ENCODE results near the gene FAM171A1. TPM values are rescaled to one million over a fixed set of nuclear protein-coding genes. Genes with fewer than 3 reads are reported as not detected.

The FAM171A1 gene
- total and polyA plus RNA-seq, 2 of the 13 experiments (the other 11 are each of a cell fraction or from before 2014, with no cell fraction given) = 21.5 to 34.7 TPM

DNA sequence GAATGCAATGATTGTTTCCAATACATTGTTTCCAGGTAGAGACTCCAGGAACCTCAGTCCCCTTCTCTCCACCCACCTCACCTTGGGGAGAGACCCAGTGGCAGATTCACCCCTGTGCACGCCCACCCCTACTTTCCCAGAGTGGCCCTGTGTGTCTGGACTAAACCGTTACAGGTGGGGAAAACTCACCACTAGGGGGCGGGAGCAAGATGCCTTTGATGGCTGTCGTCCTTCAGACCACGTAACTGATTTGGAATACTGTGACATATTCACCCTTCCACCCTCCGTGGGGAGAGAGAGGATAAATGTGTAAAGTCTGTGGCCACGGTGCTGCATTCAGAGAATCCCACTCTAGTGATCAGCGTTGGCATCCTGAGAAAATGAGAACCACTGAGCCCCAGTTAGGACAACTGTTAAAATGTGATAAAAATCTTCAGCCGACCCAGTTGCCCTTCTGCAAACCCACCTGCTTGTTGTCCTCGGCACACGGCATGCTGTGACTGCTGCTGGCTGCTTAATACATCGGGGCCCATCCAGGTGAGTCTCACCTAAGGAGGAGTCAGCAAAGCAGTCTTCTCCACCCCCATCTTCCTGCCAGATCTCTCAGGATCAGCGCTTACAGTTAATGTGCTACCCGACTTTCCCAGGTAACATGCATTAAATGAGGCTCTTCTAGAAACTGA, 161.1 kb downstream of the FAM171A1 start:
- no peak overlapping the region for H2AFZ ChIP-seq (ENCODE audit: low read length)
- no peaks in the 10 kb centered on the region for H3K79me2 ChIP-seq (ENCODE audit: insufficient read depth, low read length)
- no peaks in the 10 kb centered on the region for H3K4me1 ChIP-seq (ENCODE audit: insufficient read depth, low read length)
- H3K4me3 ChIP-seq (replicated peaks in 1 of 3; ENCODE audit: insufficient read depth in 1 of 3, low read depth in 2 of 3, low read length in 3 of 3) = no peak overlapping the region
- FAIRE-seq (peak; percentile 90), ATAC-seq (peak; percentile 95), DNase-seq (ENCODE audit: low spot score) (peak; percentile 69)
- no peaks in the 10 kb centered on the region for H3K27me3 ChIP-seq (ENCODE audit: control insufficient read depth in 1 of 2, insufficient read depth in 2 of 2, low read length in 2 of 2)
- H3K9ac ChIP-seq (ENCODE audit: insufficient read depth, low read depth, low read length) = no peak overlapping the region
- H3K4me2 ChIP-seq (ENCODE audit: low read depth, low read length) = no peak overlapping the region
- CTCF ChIA-PET (ENCODE audit: low intra/inter-chr PET ratio, low total read pairs) = interaction anchor here (1.6 to 2.4 kb wide), 3 partner anchors 42 to 209 kb away, joined by 5 to 16 read pairs (median 5); partner anchors contain the start of genes FAM171A1 and NMT2
- WGBS (ENCODE audit: low lambda C conversion rate) = 47% methylated on average over 10 of the region's 14 CpGs
- BruUV-seq (replicated peaks) = no TSS peak
- intact Hi-C loops (cut with micrococcal nuclease; ENCODE audit: unreplicated experiment) (loop anchor here (1.0 to 2.0 kb wide), 2 partner anchors 163 to 209 kb away; no protein-coding TSS in a partner anchor), in situ Hi-C loops (cut with HindIII; ENCODE audit: extremely low pct_ligation_motif_present, low pct_unique_long_range_greater_than_20kb) (no loop called here)
- no peaks in the 10 kb centered on the region for H3K9me3 ChIP-seq (ENCODE audit: low read length)
- peaks cover 16 to 34% of the 10 kb centered on the region in 2 experiments; a peak in 4 of 5 replicates for H3K36me3 ChIP-seq (replicated peaks in 1 of 2; ENCODE audit: control insufficient read depth in 1 of 2, insufficient read depth in 2 of 2, low read length in 2 of 2)
- POLR2A ChIA-PET = no interaction called here
- H4K20me1 ChIP-seq (ENCODE audit: insufficient read depth, low read length) = no peaks in the 10 kb centered on the region
- H3K27ac ChIP-seq (ENCODE audit: extremely low read length, insufficient read depth, low read length) = no peak overlapping the region
- TF ChIP-seq SOX13 (IDR thresholded peaks at IDR 0.05) (no peak), SOX13 (CRISPR knock-in tag; conservative IDR thresholded peaks at IDR 0.05 in 1 of 2, IDR thresholded peaks at IDR 0.05 in 1 of 2) (0 out of 4 replicates have a peak, but pooled peaks of 1 of the 2 experiments have one; percentile 20), ERF (CRISPR knock-in tag; IDR thresholded peaks at IDR 0.05) (peak; percentile 28; the same call in 1 of the 2 replicates), ZNF101 (CRISPR knock-in tag; IDR thresholded peaks at IDR 0.05; ENCODE audit: borderline replicate concordance, low read depth) (no peak), ZBTB20 (CRISPR knock-in tag; IDR thresholded peaks at IDR 0.05; ENCODE audit: borderline replicate concordance, low read depth) (0 out of 2 replicates have a peak, but pooled peaks have one; percentile 36), REPIN1 (CRISPR knock-in tag; IDR thresholded peaks at IDR 0.05; ENCODE audit: borderline replicate concordance, low read depth) (0 out of 2 replicates have a peak, but pooled peaks have one; percentile 46), MXI1 (IDR thresholded peaks at IDR 0.05; ENCODE audit: borderline replicate concordance, low read depth, low read length) (0 out of 3 replicates have a peak, but pooled peaks have one; percentile 9), ZNF331 (CRISPR knock-in tag; IDR thresholded peaks at IDR 0.05) (0 out of 2 replicates have a peak, but pooled peaks have one; percentile 14), STAG1 (CRISPR knock-in tag; IDR thresholded peaks at IDR 0.05) (peak; percentile 85), PTBP1 (IDR thresholded peaks at IDR 0.05; ENCODE audit: low read depth, low read length, poor library complexity, severe bottlenecking) (no peak)
- TF ChIP-seq, protein P1, sequence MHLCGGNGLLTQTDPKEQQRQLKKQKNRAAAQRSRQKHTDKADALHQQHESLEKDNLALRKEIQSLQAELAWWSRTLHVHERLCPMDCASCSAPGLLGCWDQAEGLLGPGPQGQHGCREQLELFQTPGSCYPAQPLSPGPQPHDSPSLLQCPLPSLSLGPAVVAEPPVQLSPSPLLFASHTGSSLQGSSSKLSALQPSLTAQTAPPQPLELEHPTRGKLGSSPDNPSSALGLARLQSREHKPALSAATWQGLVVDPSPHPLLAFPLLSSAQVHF (CRISPR knock-in tag; IDR thresholded peaks at IDR 0.05) = 0 out of 2 replicates have a peak, but pooled peaks have one; percentile 28
- TF ChIP-seq, protein P2, sequence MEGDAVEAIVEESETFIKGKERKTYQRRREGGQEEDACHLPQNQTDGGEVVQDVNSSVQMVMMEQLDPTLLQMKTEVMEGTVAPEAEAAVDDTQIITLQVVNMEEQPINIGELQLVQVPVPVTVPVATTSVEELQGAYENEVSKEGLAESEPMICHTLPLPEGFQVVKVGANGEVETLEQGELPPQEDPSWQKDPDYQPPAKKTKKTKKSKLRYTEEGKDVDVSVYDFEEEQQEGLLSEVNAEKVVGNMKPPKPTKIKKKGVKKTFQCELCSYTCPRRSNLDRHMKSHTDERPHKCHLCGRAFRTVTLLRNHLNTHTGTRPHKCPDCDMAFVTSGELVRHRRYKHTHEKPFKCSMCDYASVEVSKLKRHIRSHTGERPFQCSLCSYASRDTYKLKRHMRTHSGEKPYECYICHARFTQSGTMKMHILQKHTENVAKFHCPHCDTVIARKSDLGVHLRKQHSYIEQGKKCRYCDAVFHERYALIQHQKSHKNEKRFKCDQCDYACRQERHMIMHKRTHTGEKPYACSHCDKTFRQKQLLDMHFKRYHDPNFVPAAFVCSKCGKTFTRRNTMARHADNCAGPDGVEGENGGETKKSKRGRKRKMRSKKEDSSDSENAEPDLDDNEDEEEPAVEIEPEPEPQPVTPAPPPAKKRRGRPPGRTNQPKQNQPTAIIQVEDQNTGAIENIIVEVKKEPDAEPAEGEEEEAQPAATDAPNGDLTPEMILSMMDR (CRISPR knock-in tag; IDR thresholded peaks at IDR 0.05) = peak; percentile 93
- TF ChIP-seq, protein P3, sequence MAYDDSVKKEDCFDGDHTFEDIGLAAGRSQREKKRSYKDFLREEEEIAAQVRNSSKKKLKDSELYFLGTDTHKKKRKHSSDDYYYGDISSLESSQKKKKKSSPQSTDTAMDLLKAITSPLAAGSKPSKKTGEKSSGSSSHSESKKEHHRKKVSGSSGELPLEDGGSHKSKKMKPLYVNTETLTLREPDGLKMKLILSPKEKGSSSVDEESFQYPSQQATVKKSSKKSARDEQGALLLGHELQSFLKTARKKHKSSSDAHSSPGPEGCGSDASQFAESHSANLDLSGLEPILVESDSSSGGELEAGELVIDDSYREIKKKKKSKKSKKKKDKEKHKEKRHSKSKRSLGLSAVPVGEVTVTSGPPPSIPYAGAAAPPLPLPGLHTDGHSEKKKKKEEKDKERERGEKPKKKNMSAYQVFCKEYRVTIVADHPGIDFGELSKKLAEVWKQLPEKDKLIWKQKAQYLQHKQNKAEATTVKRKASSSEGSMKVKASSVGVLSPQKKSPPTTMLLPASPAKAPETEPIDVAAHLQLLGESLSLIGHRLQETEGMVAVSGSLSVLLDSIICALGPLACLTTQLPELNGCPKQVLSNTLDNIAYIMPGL (CRISPR knock-in tag; IDR thresholded peaks at IDR 0.05; ENCODE audit: borderline replicate concordance in 1 of 2, low read depth in 1 of 2) = peak in 1 of 2 experiments; percentile 42; a peak in 2 of 4 replicates
- TF ChIP-seq, protein P4, sequence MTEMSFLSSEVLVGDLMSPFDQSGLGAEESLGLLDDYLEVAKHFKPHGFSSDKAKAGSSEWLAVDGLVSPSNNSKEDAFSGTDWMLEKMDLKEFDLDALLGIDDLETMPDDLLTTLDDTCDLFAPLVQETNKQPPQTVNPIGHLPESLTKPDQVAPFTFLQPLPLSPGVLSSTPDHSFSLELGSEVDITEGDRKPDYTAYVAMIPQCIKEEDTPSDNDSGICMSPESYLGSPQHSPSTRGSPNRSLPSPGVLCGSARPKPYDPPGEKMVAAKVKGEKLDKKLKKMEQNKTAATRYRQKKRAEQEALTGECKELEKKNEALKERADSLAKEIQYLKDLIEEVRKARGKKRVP (CRISPR knock-in tag; IDR thresholded peaks at IDR 0.05) = 0 out of 4 replicates have a peak, but pooled peaks of 1 of the 2 experiments have one; percentile 13
